HUES48 (cell line): ENCODE data around the gene MTAP.

Experiments
- H3K27ac ChIP-seq: one replicate; pipeline ENCODE4 v1.7.0; 2013; ENCODE audit warnings: low read depth, low read length, inconsistent platforms
- H3K27me3 ChIP-seq: 2 replicates; pipeline ENCODE4 v1.6.1; 2013; ENCODE audit warnings: mild to moderate bottlenecking, low read length; ENCODE audit not compliant: control insufficient read depth, insufficient read depth
- H3K36me3 ChIP-seq: 2 replicates; pipeline ENCODE4 v1.6.1; 2013; ENCODE audit warnings: low read length; ENCODE audit not compliant: control insufficient read depth, insufficient read depth
- H3K4me1 ChIP-seq: 2 replicates; pipeline ENCODE4 v1.6.1; 2013; ENCODE audit warnings: mild to moderate bottlenecking, low read length; ENCODE audit not compliant: control insufficient read depth, insufficient read depth
- H3K4me3 ChIP-seq: 2 replicates; pipeline ENCODE4 v1.5.1; 2013; ENCODE audit warnings: mild to moderate bottlenecking, low read depth, low read length
- H3K9ac ChIP-seq: 2 replicates; pipeline ENCODE4 v1.6.1; 2013; ENCODE audit warnings: mild to moderate bottlenecking, low read depth, low read length, moderate library complexity
- H3K9me3 ChIP-seq: 2 replicates; pipeline ENCODE4 v1.6.1; 2013; ENCODE audit warnings: low read length; ENCODE audit not compliant: control insufficient read depth, insufficient read depth

The MTAP gene

DNA sequence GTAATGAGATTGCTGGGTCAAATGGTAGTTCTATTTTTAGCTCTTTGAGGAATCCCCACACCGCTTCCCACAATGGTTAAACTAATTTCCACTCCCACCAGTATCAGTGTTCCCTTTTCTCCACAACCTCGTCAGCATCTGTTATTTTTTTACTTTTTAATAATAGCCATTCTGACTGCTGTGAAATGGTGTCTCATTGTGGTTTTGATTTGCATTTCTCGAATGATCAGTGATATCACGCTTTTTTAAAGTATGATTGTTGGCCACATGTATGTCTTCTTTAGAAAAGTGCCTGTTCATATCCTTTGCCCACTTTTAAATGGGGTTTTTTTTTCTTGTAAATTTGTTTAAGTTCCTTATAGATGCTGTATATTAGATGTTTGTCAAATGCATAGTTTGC lies 73.5 kb downstream of the MTAP start:
- Histone ChIP-seq H3K4me1 (peaks cover 7% of the 10 kb centered on the region; the same call in 1 of the 2 replicates), H3K4me3 (no peak overlapping the region), H3K36me3 (peaks cover 4% of the 10 kb centered on the region; the same call in 1 of the 2 replicates), H3K9ac (no peak overlapping the region), H3K27ac (no peak overlapping the region), H3K27me3 (no peaks in the 10 kb centered on the region), H3K9me3 (no peaks in the 10 kb centered on the region)

DNA sequence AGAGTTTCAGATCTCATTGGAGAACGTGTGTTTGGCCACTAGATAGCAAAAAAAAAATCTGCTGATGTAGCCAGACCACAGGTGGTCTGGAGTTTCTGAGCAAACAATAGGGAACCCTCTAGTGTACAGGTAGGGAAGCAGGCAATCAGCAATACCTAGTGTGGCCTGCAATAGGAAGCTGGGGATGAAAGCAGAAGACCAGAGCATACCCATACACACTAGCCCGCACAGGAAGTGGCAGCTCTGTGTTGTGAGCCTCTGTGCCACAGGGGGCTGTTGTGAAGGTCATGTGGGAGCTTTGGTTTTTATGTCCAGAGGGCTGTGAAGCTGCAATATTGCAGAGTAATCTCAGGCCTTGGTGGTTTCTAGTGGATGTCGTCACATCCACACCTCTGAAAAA lies 81.2 kb downstream of the MTAP start:
- H3K36me3 ChIP-seq, result no peaks in the 10 kb centered on the region
- H3K4me1 ChIP-seq, result peaks cover 13% of the 10 kb centered on the region
- no peak overlapping the region for H3K9ac ChIP-seq
- H3K27me3 ChIP-seq, result no peaks in the 10 kb centered on the region
- no peak overlapping the region for H3K27ac ChIP-seq
- H3K9me3 ChIP-seq, result no peaks in the 10 kb centered on the region
- H3K4me3 ChIP-seq, result no peak overlapping the region

DNA sequence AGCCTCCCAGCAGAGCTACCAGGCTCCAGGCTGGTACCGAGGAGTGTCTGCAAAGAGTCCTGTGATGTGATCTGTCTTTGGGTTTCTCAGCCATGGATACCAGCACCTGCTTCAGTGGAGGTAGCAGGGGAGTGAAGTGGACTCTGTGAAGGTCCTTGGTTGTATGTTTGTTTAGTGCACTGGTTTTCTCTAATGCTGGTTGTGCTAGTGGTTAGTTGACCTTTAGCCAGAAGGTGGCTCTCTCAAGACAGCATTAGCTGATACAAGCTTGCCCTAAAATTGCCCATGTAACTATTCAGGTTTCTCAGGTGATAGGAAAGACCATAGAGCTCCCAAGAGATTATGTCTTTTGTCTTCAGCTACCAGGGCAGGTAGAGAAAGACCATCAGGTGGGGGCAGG lies 87.2 kb downstream of the MTAP start:
- Histone ChIP-seq H3K9me3 (peaks cover 25% of the 10 kb centered on the region), H3K4me3 (no peak overlapping the region), H3K36me3 (peaks cover 13% of the 10 kb centered on the region), H3K4me1 (no peaks in the 10 kb centered on the region), H3K27ac (no peak overlapping the region), H3K9ac (no peak overlapping the region), H3K27me3 (no peaks in the 10 kb centered on the region)

DNA sequence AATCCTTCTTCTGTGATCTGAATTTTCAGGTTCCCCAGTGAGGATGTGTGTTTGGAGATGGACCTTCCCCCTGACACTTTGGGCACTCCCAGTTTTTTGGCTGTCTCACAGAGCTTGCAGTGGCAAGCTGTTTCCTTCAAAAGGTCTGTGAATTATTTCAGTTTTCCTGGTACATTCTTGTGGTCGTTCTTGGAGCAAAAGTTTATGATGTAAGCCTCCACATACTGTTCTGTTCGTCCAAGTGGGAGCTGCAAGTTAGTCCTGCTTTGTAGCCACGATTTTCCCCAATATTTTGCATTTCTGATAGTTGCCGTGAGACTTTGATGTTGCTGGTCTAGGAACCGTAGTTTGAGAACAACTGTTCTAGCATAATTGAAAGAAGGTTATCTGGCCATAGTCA lies 88.3 kb downstream of the MTAP start:
- Histone ChIP-seq H3K4me1 (no peaks in the 10 kb centered on the region), H3K9ac (no peak overlapping the region), H3K27me3 (no peaks in the 10 kb centered on the region), H3K4me3 (no peak overlapping the region), H3K27ac (no peak overlapping the region), H3K36me3 (peaks cover 13% of the 10 kb centered on the region), H3K9me3 (peaks cover 31% of the 10 kb centered on the region)

DNA sequence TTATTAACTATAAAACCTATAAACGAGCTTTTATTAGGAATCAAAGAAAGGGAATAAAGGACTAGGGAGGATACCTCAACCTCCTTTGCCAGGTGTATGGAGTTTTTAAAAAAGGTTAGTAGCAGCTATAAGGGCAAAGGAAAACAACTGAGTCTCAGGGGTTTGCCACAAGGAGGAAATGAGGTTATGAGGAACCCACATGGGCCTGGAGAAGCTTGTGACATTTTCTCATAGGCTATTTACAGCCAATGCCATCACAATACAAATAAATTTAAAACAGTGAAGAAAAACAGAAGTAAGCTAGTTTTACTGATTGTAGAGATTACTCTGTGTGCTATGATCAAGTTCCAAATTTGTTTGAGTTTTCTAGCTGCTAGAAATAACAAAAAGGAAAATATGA lies 99.1 kb downstream of the MTAP start:
- no peaks in the 10 kb centered on the region for H3K36me3 ChIP-seq
- H3K9me3 ChIP-seq, result peaks cover 2% of the 10 kb centered on the region; the same call in 1 of the 2 replicates
- no peak overlapping the region for H3K9ac ChIP-seq
- no peak overlapping the region for H3K4me3 ChIP-seq
- H3K27me3 ChIP-seq, result no peaks in the 10 kb centered on the region
- no peak overlapping the region for H3K27ac ChIP-seq
- no peaks in the 10 kb centered on the region for H3K4me1 ChIP-seq

DNA sequence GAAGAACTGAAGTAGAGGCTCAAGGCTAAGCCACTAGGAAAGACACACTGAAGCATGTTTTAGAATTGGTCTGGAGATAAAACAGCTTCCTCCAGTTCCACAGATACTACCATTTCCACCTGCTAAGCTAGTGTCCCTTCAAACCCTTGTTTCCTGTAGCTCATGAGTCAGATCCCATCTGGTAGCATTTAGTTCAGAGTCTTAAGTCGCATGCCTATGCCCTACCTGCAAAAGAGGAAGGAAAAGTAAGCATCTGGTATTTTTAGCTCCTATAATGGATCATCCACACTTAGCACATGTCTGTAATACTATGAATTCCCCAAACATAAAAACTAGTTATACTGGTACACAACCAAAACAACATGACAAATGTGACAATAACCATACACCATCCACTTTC lies 99.7 kb downstream of the MTAP start:
- no peaks in the 10 kb centered on the region for H3K27me3 ChIP-seq
- H3K4me1 ChIP-seq, result no peaks in the 10 kb centered on the region
- H3K9ac ChIP-seq, result no peak overlapping the region
- peaks cover 1% of the 10 kb centered on the region; the same call in 1 of the 2 replicates for H3K9me3 ChIP-seq
- H3K36me3 ChIP-seq, result no peaks in the 10 kb centered on the region
- H3K4me3 ChIP-seq, result no peak overlapping the region
- no peak overlapping the region for H3K27ac ChIP-seq

DNA sequence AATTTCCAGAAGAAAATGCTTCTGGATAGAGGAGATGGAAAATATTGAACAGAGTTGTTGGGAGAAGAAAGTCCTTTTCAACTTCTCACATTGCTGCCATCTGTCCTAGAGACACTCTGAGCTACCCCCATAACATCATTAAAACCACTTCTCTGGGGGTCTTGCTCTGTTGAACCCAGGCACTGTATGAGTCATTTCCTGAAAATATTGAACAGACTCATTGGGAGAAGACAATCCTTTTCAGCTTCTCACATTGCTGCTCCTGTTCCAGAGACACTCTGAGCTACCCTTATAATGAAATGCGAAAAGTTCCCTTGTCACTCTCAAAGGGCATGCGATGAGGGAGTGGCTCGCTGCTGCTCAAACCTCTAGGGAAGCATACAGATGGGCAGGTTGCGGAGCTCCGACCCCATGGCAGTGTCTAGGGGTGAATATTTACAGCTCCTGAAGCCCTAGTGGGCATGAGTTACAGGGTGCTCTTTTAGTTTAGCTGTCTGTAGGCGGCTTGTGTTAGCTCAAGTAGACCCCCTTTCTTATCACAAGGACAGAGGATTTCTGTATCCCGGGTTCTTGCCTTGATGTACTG lies 101.0 kb downstream of the MTAP start:
- Histone ChIP-seq H3K27me3 (no peaks in the 10 kb centered on the region), H3K9ac (no peak overlapping the region), H3K4me1 (no peaks in the 10 kb centered on the region), H3K4me3 (no peak overlapping the region), H3K27ac (no peak overlapping the region), H3K9me3 (no peaks in the 10 kb centered on the region; the same call in 1 of the 2 replicates), H3K36me3 (no peaks in the 10 kb centered on the region)

DNA sequence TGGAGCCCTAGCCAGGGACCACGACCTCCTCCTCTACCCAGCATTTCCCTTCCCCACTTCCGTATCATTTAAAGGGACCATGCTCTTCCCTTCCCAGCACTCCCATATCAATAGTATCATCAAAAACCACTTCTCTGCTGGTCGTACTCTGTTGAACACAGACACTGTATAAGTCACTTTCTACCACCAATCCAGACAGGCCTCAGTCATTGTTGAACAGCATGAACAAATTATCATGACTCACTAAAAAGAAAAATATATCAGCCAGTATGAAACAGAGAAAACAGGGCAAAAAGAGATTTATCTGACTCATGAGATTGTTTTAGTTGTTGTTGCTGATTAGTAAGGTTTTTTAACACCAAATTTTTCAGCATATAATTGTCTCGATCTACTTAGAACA lies 101.9 kb downstream of the MTAP start:
- Histone ChIP-seq H3K27ac (no peak overlapping the region), H3K4me3 (no peak overlapping the region), H3K27me3 (no peaks in the 10 kb centered on the region), H3K36me3 (no peaks in the 10 kb centered on the region), H3K9me3 (no peaks in the 10 kb centered on the region; the same call in 1 of the 2 replicates), H3K9ac (no peak overlapping the region), H3K4me1 (no peaks in the 10 kb centered on the region)

DNA sequence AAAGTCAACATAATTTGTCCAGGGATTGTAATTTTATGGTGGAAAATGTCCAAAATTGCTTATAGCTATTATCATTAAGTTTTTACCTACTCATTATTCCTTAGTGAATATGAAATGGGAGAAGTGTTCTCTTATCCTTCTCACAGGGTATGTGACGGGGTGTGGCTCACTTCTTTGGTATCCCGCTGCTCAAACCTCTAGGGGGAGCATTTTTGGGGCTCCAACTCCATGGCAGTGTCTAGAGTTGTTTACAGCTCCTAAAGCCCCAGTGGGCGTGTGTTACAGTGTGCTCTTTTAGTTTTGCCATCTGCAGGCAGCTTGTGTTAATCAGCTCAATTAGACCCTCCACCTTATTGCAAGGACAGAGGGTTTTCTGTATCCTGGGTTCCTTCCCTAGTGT lies 102.3 kb downstream of the MTAP start:
- Histone ChIP-seq H3K4me3 (no peak overlapping the region), H3K27ac (no peak overlapping the region), H3K4me1 (no peaks in the 10 kb centered on the region), H3K9ac (no peak overlapping the region), H3K27me3 (no peaks in the 10 kb centered on the region), H3K36me3 (no peaks in the 10 kb centered on the region), H3K9me3 (no peaks in the 10 kb centered on the region)

DNA sequence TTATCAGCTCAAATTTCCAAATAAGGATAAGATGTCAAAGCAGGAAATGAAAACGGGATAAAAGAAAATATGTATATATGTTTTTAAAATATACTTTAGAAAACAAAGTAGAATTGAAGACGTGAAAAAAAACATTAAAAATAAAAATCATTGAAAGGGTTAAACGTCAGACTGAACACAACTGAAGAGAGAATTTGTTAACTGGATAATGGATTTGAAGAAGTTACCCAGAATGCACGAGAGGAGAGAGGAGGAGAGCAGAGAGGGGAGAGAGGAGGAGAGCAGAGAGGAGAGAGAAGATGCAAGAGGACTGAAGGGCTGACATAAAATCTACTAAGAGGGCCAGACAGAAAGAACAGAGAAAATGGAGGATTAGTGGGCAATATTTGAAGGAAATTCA lies 103.8 kb downstream of the MTAP start:
- Histone ChIP-seq H3K4me3 (no peak overlapping the region), H3K36me3 (no peaks in the 10 kb centered on the region), H3K4me1 (no peaks in the 10 kb centered on the region), H3K27ac (no peak overlapping the region), H3K9ac (no peak overlapping the region), H3K27me3 (no peaks in the 10 kb centered on the region), H3K9me3 (no peaks in the 10 kb centered on the region)

DNA sequence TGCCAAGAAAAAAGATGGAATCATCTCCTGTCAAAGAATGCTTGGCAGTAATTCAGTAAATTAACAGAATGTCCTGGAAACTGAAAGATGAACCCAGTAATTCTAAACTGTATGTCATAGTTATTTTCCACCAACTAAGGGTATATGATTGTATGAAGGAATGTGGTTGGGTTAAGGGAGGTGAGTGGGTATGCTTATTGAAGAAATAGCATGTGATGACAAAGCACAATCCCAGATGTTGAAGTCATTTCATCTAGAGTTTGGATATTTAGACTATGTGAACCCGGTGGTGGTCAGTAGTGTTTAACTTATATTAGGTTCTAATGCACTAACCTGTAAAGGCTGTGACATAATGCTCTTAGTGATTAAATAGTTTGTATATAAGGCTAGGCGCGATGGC lies 104.4 kb downstream of the MTAP start:
- no peaks in the 10 kb centered on the region for H3K9me3 ChIP-seq
- H3K4me1 ChIP-seq, result no peaks in the 10 kb centered on the region
- no peak overlapping the region for H3K9ac ChIP-seq
- no peak overlapping the region for H3K27ac ChIP-seq
- H3K27me3 ChIP-seq, result no peaks in the 10 kb centered on the region
- H3K4me3 ChIP-seq, result no peak overlapping the region
- no peaks in the 10 kb centered on the region for H3K36me3 ChIP-seq
